A549 treated with GW870086 at 1 μM for 4 hours (cell line): ENCODE results near the gene ACADSB. TPM values are rescaled to one million over a fixed set of nuclear protein-coding genes. Genes with fewer than 3 reads are reported as not detected.

ENCODE experiments used
- total RNA-seq: library from RNA; stranded (reverse); fragments of 200-300 nt; extraction: Qiagen RNA extraction; gene quantifications from 5 replicates; pipeline ENCODE4 v1.2.3, GENCODE V29; 2022; ENCODE audit warnings: low read depth

The ACADSB gene
- total RNA-seq: 6.5 to 10.3 TPM (median 8.5 TPM) in 5 replicates

GRCh38 chr10:123008355-123009104, at the start of gene ACADSB, which contains the start of gene IKZF5:
TSS of gene ACADSB (plus strand) at chr10:123009006. CDS start at chr10:123009030, 24 bp downstream.
TSS of gene IKZF5 (minus strand) at chr10:123008795. CDS start at chr10:122998625, 10,170 bp downstream.

GRCh38 chr10:122980209-122981065, 28.4 kb upstream of the ACADSB start, which contains the start of gene PSTK:
TSS of gene PSTK (plus strand) at chr10:122980401. CDS start at chr10:122980480, 79 bp downstream.

Other genes starting within 250 kb of the ACADSB start
- gene CUZD1, start 163.1 kb upstream of the ACADSB start, total RNA-seq: 1.2 to 1.7 TPM (median 1.3 TPM) in 5 replicates
- gene FAM24B, start 129.4 kb upstream of the ACADSB start, total RNA-seq: 12.0 to 14.8 TPM (median 13.8 TPM) in 5 replicates
- gene FAM24A, start 98.4 kb upstream of the ACADSB start, total RNA-seq: not detected in 5 replicates
- 5.7 to 10.3 TPM (median 9.8 TPM) in 5 replicates for gene C10orf88, start 54.8 kb upstream of the ACADSB start, total RNA-seq
- gene PSTK, start 28.6 kb upstream of the ACADSB start, total RNA-seq: 4.2 to 5.2 TPM (median 5.0 TPM) in 5 replicates
- 4.7 to 7.9 TPM (median 6.3 TPM) in 5 replicates for gene IKZF5, start 211 bp upstream of the ACADSB start, total RNA-seq
- gene HMX3, start 127.0 kb downstream of the ACADSB start, total RNA-seq: 0.19 TPM in 1 of 5 replicates, not detected in the others
- 0.14 to 0.25 TPM in 2 of 5 replicates, not detected in the others for gene HMX2, start 139.1 kb downstream of the ACADSB start, total RNA-seq
- gene BUB3, start 145.4 kb downstream of the ACADSB start, total RNA-seq: 153 to 199 TPM (median 174 TPM) in 5 replicates